Stimulated activated CD8-positive, alpha-beta memory T cell treated with anti-CD3 and anti-CD28 coated beads, Interleukin-15, amount 100 ng/mL, for 1 hour (primary cell): Measurements from ENCODE around the gene TMPRSS6.

Source experiments
- DNase-seq: peaks from one replicate; pipeline ENCODE4 v3.0.0-alpha.2; 2020; ENCODE audit warnings: low read depth

TMPRSS6 gene

DNA sequence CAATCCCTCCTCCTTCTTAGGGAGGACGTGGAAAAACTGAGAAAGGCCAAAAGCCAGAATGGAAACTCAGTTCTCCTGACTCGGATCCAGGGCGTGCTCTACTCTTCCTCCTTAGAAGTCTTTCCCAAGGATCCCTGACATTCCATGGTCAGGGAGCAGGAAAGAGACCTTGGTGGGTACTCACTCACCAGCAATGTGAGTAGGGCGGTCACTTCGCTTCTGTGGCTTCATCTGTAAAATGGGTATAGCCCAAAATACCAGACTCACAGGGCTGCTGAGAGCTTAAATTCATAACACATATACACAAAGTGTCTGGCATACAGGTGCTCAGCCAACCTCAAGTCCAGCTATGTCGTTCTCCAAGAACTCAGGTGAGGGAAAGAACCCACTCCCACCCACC, 58.6 kb downstream of the TMPRSS6 start:
- DNase-seq, result no peak

- no peak for DNase-seq
Measured at GRCh38 chr22:37049224-37049623, 60.3 kb downstream of the TMPRSS6 start.

DNA sequence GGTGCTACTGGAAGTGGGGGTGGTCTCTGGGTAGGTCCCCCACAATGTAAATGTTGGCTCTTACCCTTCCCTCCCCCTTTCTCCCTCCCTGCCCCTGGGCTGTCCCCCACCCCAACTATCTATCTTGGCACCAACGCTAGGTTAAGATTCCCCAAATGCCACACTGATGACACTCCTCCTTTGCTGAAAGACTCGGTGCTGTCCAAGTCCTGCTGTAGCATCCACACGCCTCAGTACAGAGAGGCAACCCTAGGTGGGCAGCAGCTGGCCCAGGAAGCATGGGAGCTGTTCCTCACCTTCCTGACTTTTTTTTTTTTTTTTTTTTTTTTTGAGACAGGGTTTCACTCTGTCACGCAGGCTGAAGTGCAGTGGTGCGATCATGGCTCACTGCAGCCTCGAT, 61.4 kb downstream of the TMPRSS6 start:
- DNase-seq, result no peak

GRCh38 chr22:37047006-37047405, 62.5 kb downstream of the TMPRSS6 start:
- DNase-seq, result no peak

- DNase-seq, result no peak
Measured at GRCh38 chr22:37046589-37046988, 62.9 kb downstream of the TMPRSS6 start.

GRCh38 chr22:37045958-37046357, 63.6 kb downstream of the TMPRSS6 start:
- no peak for DNase-seq

DNA sequence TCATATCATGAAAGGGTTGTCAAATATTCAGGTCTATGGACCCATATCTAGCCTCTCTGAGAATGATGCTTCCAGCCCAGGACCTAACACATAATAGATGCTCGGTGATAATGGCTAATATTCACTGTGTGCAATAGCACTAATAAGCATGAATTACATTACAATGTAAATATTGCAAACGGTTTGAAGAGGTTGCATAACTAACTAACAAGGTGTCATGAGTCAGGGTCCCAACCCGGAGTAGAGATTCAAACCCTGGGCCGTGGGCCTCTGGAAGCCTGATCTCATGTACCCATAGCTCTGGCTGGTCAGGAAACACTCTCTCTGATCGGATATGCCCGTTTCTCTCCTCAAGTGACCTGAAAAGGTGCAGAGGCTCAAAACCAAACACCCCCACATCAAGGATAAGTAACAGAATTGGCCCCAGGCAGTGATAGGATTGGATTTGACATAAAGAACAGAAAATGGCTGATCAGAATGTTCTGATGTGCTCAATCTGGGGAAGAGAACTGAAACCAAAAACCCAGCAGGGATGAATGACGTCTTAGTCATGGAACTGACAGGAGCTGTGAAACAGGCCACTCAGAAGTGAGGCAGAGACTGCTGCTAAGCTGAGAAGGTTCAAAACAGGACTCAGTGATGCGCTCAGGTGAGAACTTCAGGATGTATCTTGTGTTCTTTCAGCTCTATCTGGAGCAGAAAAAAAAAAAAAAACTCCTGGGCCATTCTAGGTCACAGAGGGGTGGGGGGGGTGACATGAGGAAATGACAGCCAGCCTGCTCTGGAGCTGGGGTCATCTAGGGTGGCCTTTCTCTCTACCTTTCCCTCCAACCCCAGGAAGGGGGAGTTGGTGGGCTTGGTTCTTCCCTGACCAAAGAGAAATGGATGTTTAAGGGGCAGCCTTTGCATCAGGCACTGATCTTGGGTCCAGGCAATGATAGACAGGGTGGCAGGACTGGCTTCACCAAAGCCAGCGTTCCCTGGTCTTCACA, 64.6 kb downstream of the TMPRSS6 start:
- DNase-seq, result no peak

GRCh38 chr22:37043828-37044538, 65.5 kb downstream of the TMPRSS6 start:
- peak; percentile 14 for DNase-seq

- DNase-seq, result no peak
Measured at GRCh38 chr22:37043209-37043827, 66.2 kb downstream of the TMPRSS6 start.

GRCh38 chr22:37039466-37039865, 70.0 kb downstream of the TMPRSS6 start:
- no peak for DNase-seq

DNA sequence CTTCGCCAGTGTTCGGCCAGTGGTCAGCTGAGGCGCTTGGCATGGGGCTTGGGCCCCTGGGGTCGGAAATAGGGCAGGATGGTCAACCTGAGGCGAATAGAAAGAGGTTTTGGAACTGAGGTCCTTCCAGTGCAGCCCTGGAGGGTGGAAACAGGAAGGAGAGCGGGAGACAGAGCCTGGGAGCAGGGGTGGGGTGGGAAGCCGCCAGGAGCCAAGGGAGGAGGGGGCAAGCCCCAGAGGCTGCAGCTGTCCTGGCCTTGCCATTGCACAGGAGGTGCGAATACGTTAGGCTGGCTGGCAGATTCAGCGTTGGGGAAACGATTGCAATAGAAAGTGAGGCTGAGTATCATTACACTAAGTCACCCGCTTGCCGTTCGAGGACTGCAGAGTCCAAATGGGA, 71.8 kb downstream of the TMPRSS6 start:
- DNase-seq, result no peak

DNA sequence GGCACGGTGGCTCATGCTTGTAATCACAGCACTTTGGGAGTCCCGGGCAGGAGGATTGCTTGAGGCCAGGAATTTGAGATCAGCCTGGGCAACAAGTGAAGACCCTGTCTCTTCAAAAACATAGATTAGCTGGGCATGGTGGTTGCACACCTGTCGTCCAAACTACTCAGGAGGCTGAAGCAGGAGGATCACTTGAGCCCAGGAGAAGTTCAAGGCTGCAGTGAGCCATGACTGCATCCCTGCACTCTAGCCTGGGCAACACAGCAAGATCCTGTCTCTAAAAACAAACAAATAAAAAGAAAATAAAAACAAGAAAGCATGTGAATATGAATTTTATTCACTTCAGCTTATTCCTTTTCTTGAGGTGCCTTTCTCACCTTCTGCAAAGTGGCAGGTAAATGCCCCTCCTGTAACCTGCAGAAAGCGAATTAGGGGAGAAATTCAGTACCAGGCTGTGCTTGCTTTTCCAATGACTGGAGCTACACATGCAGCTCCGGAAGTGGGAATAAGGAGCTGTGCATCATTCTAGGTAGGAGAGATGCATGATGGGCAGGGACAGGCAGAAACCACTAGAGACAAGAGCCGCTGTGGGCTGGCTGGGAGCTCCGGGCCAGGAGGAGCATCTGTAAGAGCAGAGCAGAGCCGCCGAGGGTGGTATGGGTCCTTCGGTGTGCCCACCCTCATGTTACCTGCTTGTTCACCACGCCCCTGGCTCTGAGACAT, 72.7 kb downstream of the TMPRSS6 start:
- no peak for DNase-seq

DNA sequence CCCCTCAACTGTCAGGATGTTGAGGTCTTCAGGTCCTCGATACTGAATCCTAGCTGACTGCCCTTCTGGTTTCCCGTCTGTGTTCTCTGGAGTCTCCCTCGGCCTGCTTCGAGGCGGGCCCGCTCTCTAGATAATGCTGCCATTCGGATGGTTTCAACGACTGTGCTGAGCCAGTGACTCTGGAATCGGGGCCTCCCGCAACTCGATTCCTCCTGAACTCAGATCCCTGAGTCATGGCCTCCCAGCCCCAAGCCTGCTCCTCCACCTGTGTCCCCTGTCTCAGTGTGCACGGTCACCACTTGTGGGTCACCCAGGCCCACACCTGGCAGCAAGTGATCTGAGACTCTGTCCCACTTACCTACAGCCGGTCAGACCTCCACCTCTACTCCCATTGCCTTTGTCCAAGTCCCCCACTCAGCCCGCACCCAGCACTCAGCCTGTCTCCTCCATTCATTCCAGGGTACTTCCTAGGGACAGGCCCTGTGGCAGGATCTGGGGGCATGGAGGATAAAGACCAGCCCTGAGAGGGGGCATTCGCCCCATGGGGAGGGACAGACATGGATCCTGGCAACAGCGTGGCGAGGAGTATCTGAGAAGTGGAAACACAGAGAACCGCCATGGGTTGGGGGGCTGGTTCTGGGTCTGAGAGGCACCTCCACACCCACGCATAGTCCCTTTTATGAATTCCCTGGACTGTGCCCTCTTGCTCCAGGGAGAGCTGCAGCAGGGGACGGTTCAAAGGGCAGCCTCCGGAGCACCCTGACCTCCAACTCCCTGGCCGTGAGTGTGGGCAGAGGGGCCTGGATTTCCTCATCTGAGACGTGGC, 75.7 kb downstream of the TMPRSS6 start:
- DNase-seq, result no peak

- DNase-seq, result no peak
Measured at GRCh38 chr22:37032535-37033460, 76.7 kb downstream of the TMPRSS6 start.

DNA sequence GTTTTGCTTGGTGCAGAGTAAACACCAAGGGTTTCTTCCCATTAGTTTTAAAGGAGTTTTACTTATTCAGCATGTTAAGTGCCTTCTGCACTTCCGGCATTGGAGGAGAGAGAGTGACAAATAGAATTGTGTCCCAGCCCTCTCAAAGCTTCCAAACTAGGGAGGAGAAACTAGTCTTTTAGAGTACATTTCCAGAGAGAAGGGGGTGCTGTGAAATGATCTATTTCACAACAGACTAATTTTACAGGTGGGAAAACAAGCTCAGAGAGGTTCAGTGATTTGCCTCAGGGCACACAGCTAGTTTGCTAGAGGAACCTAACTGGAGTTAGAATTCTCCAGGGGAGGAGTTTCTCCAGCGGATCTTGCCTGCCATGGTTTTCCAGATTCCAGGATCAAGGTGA, 77.4 kb downstream of the TMPRSS6 start:
- DNase-seq, result no peak

DNA sequence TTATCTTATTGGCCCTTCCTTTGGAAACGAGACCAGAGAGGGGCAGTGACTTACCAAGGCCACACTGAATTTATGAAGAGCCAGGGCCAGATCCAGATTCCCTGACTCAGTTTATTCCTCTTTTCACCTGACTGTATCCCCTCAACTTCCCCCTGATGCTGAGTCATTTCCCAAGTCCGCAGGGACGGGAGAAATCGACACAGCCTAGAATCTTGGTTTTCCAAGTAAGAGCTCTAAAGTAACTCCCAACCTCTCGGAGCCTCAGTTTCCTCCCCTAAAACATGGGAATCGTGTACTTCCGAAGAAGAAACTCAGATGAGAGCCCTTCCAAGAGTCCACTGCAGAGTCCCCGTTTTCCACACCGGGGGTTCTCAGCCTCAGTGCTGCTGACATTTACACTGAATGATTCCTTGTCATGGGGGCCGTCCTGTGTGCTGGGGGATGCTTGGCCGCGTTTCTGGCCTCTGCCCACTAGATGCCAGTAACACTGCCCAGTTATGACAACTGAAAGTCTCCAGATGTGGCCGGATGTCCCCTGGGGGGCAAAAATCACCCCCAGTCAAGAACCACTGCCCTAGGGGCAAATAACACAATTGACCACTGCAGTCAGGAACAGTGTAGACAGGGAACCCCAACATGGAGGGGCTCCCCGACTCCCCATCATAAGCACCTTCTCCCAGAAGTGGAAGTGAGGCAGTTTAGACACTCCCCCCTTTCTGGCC, 78.8 kb downstream of the TMPRSS6 start:
- no peak for DNase-seq

DNA sequence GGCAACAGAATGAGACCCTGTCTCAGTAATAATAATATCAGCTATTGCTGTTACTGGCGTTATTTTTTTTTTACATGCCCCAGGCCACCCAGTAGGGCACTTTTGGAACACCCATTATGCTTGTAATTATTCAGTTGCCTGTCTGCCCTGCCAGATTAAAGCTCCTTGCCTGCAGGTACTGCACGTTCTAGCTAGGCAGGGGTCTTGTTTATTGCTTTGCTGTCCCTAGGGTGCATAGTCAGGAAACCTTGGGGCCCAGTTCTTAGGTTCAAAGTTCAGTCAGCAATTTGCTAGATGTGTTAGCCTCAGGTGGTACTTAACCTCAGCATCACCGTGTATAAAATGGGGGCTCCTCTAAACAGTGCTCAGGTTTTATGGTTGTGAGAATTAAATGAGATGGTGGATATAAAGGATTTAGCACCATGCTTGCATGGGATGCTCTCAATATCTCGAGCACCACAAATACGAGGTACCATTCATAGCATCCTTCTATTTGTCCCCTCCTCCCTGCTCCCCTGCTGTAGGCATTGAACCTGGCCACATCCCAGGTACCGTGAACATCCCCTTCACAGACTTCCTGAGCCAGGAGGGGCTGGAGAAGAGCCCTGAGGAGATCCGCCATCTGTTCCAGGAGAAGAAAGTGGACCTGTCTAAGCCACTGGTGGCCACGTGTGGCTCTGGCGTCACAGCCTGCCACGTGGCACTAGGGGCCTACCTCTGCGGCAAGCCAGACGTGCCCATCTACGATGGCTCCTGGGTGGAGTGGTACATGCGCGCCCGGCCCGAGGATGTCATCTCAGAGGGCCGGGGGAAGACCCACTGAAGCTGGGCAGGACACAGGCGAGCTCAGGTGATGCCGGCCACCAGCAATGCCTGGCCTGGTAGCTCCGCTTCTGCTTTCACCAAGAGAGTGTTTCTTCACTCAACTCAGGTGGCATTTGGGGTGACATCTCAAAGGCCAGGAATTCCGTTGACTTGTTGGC, 80.5 kb downstream of the TMPRSS6 start:
- DNase-seq, result no peak

- DNase-seq, result no peak
Measured at GRCh38 chr22:37027556-37027955, 82.0 kb downstream of the TMPRSS6 start.
